ENCODE data around the gene GSTM2. TPM values are rescaled to one million over a fixed set of nuclear protein-coding genes. Genes with fewer than 3 reads are reported as not detected.
A peak's percentile ranks its signal among the peaks of the same experiment; 100 is the strongest.

The GSTM2 gene
- total RNA-seq, 1 donor from 2014 or later: 35.7 TPM

DNA sequence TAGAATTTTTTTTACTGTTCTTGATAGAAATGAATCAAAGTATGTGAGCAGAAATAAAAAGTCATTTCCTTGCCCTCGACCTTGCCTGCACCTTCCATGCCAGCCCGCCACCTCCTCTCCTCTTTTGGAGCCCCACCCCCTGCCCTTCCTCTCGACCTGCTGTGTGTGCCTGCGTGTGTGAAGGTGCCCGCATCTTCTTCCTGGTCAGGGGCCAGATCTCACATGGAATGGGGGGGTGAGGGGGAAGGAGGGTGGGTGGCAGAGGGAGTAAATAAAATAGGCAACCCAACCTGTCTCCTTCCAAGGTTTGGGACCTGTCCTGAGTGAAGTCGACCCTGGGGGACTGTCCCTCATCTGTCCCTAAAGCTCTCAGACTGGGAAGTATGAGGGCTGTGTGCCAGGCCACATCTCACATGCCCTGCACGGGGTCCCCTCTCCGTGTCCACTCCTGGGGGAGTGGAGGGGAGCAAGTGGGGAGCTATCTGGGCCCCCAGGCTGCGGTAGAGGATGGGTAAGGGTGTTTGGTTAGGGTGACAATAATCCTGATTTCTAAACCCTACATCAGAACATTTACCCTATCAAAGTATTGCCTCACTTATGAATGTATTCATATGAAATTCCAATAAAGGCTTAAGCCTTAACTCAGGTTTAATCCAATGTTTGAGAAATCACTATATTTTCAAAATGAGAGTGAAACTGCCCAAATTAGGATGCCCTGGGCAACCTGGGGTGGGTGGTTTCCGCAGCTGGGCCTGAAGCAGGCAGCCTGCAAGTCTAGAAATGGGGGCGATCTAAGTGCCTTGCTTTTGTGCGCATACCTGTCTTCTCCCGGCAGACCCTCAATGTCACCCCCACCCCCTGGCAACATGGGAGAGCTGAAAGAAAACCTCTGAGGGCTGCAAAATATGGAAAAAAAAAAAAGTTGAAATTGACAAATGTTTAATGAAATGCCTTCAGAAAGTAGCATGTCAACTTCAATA, 32.8 kb upstream of the GSTM2 start:
- peaks cover 6% of the 10 kb centered on the region for H3K4me1 ChIP-seq
- no peak for DNase-seq
- ATAC-seq: no peak
- intact Hi-C loops (cut with DNase I): loop anchor here (10.0 kb wide), 1 partner anchor 90 kb away; the partner anchor contains the start of gene GNAI3
- H3K9me3 ChIP-seq: no peaks in the 10 kb centered on the region
- no peaks in the 10 kb centered on the region for H3K27me3 ChIP-seq (ENCODE audit: low read depth)
- H3K4me3 ChIP-seq: no peak overlapping the region
- no peak overlapping the region for H3K27ac ChIP-seq
- peaks cover 13% of the 10 kb centered on the region for H3K36me3 ChIP-seq
- TF ChIP-seq, protein P1, sequence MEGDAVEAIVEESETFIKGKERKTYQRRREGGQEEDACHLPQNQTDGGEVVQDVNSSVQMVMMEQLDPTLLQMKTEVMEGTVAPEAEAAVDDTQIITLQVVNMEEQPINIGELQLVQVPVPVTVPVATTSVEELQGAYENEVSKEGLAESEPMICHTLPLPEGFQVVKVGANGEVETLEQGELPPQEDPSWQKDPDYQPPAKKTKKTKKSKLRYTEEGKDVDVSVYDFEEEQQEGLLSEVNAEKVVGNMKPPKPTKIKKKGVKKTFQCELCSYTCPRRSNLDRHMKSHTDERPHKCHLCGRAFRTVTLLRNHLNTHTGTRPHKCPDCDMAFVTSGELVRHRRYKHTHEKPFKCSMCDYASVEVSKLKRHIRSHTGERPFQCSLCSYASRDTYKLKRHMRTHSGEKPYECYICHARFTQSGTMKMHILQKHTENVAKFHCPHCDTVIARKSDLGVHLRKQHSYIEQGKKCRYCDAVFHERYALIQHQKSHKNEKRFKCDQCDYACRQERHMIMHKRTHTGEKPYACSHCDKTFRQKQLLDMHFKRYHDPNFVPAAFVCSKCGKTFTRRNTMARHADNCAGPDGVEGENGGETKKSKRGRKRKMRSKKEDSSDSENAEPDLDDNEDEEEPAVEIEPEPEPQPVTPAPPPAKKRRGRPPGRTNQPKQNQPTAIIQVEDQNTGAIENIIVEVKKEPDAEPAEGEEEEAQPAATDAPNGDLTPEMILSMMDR (IDR thresholded peaks at IDR 0.05): no peak

- TF ChIP-seq, protein P1 (IDR thresholded peaks at IDR 0.05): no peak
- H3K27ac ChIP-seq: no peak overlapping the region
- H3K36me3 ChIP-seq: peaks cover 11% of the 10 kb centered on the region
- H3K4me3 ChIP-seq: no peak overlapping the region
- peaks cover 10% of the 10 kb centered on the region for H3K4me1 ChIP-seq
- DNase-seq: no peak
- no peak for ATAC-seq
- H3K9me3 ChIP-seq: no peaks in the 10 kb centered on the region
- intact Hi-C loops (cut with DNase I): loop anchor here (10.0 kb wide), 1 partner anchor 91 kb away; the partner anchor contains the start of gene GNAI3
- no peaks in the 10 kb centered on the region for H3K27me3 ChIP-seq (ENCODE audit: low read depth)
These were observed 32.0 kb upstream of the GSTM2 start for GRCh38 chr1:109635862-109636200.

GRCh38 chr1:109636201-109636952, 31.5 kb upstream of the GSTM2 start:
- H3K4me1 ChIP-seq: peaks cover 10% of the 10 kb centered on the region
- H3K9me3 ChIP-seq: no peaks in the 10 kb centered on the region
- ATAC-seq (peak in 1 of 2 donors; percentile 20), DNase-seq (no peak)
- H3K27ac ChIP-seq: no peak overlapping the region
- H3K27me3 ChIP-seq (ENCODE audit: low read depth): no peaks in the 10 kb centered on the region
- H3K4me3 ChIP-seq: no peak overlapping the region
- TF ChIP-seq, protein P1 (IDR thresholded peaks at IDR 0.05): no peak
- intact Hi-C loops (cut with DNase I): loop anchor here (10.0 kb wide), 1 partner anchor 92 kb away; the partner anchor contains the start of gene GNAI3
- peaks cover 5% of the 10 kb centered on the region for H3K36me3 ChIP-seq

GRCh38 chr1:109637446-109637845, 30.4 kb upstream of the GSTM2 start:
- TF ChIP-seq, protein P1 (IDR thresholded peaks at IDR 0.05): no peak
- Histone ChIP-seq H3K4me1 (peaks cover 10% of the 10 kb centered on the region), H3K9me3 (no peaks in the 10 kb centered on the region), H3K27ac (no peak overlapping the region), H3K36me3 (no peaks in the 10 kb centered on the region), H3K4me3 (no peak overlapping the region), H3K27me3 (ENCODE audit: low read depth) (no peaks in the 10 kb centered on the region)
- DNase-seq (no peak), ATAC-seq (no peak)
- intact Hi-C loops (cut with DNase I): loop anchor here (10.0 kb wide), 1 partner anchor 93 kb away; the partner anchor contains the start of gene GNAI3

GRCh38 chr1:109639063-109639840, 28.6 kb upstream of the GSTM2 start:
- intact Hi-C loops (cut with DNase I): loop anchor here (10.0 kb wide), 1 partner anchor 94 kb away; the partner anchor contains the start of gene GNAI3
- no peaks in the 10 kb centered on the region for H3K9me3 ChIP-seq
- H3K4me1 ChIP-seq: peaks cover 13% of the 10 kb centered on the region
- TF ChIP-seq, protein P1 (IDR thresholded peaks at IDR 0.05): no peak
- H3K4me3 ChIP-seq: no peak overlapping the region
- no peak overlapping the region for H3K27ac ChIP-seq
- H3K36me3 ChIP-seq: no peaks in the 10 kb centered on the region
- no peak for ATAC-seq
- no peaks in the 10 kb centered on the region for H3K27me3 ChIP-seq (ENCODE audit: low read depth)
- DNase-seq: no peak

All from lower lobe of right lung (tissue), 2 donors.